OCI-LY3 (cell line): Measurements from ENCODE around the gene TAPT1.

Experiments
- CTCF ChIP-seq: fragments of 200-600, 300-600 bp; sonication (generic); IDR thresholded peaks from 2 replicates; pipeline ENCODE4 v1.5.1; 2014; ENCODE audit warnings: antibody characterized with exemption, low read length, low read depth
- EZH2phosphoT487 ChIP-seq: fragments of 200-600 bp; shearing (Covaris generic); IDR thresholded peaks from 2 replicates; pipeline ENCODE4 v1.6.1; 2018; ENCODE audit warnings: antibody characterized with exemption, mixed run types, low read depth

DNA sequence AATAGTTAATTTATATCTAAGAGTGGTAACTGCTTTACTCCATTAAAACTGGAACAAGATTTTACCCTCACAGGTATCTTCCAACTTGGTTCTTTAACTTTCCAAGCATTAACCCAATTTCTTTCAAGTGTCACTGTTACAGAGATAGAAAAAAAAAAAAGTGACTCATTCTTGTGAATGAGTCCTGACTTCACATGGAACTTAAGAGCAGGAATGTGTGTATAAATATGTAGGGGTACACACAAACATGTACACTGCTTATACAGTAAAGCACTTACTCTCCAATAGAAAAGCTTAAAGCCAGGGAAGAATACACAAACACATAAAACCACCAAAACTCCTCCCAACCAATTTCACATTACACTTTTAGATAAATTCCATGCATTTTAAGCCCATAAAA lies 38.8 kb downstream of the TAPT1 start:
- TF ChIP-seq CTCF (no peak), EZH2phosphoT487 (no peak)
